ENCODE results near the gene CDC73. TPM values are rescaled to one million over a fixed set of nuclear protein-coding genes. Genes with fewer than 3 reads are reported as not detected.

CDC73 gene
- total and polyA plus RNA-seq, 7 experiments from 2014 or later, result 57.6 to 65.0 (median 59.2) TPM

DNA sequence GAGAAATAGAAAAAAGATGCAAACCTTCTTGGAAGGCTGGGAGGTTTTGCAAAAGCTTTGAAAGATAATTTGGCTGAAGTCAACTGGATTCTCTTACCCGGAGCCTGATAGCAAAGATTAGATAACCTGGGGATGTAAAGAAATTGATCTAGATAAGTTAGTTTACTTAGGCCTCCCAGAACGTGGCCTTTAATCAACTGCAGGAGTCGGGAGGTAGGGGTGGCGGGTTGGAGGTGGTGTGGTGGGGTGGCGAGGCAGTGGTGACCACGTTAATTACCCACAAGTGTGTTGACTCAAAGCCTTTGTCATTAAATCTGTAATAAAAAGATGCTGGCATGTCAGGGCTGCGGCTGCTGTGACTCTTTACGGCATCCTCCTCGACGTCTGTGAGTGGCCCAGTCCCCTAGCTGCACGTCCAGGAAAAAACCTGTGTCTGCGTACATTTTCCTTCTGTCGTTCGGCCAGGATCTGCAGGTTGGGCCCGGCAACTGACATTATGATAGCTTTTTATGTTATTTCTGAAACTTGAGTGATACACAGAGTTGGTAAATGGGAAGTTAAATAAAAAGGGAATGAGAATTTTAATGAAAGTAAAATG lies 115.6 kb downstream of the CDC73 start:
- Histone ChIP-seq H3K4me3 (ENCODE audit: low read length) (no peak overlapping the region), H3K27ac (ENCODE audit: low read depth, low read length) (no peak overlapping the region), H3K9me3 (ENCODE audit: control insufficient read depth in 2 of 3, low read length in 3 of 3) (no peaks in the 10 kb centered on the region), H3K36me3 (ENCODE audit: control insufficient read depth in 2 of 3, insufficient read depth in 3 of 3, low read length in 3 of 3) (peaks cover 0 to 17% (median 5%) of the 10 kb centered on the region in 3 experiments), H3K27me3 (ENCODE audit: control insufficient read depth in 2 of 2, insufficient read depth in 2 of 2, low read length in 2 of 2) (no peaks in the 10 kb centered on the region), H3K4me1 (ENCODE audit: control insufficient read depth in 2 of 2, insufficient read depth in 2 of 2, low read length in 2 of 2) (peaks cover 0 to 8% of the 10 kb centered on the region in 2 donors)
- peaks cover 0 to 23% (median 0%) of the 10 kb centered on the region in 11 donors for H3K9me3 Mint-ChIP-seq
- H3K4me1 Mint-ChIP-seq, result peaks cover 9 to 36% (median 33%) of the 10 kb centered on the region in 7 donors
- ChIA-PET POLR2A (interaction anchor here (0.6 kb wide), 1 partner anchor 17 kb away, joined by 8 read pairs; no protein-coding TSS in a partner anchor), CTCF (no interaction called here)
- peaks cover 19 to 70% (median 68%) of the 10 kb centered on the region in 5 donors for H3K36me3 Mint-ChIP-seq
- H3K4me3 Mint-ChIP-seq, result no peak overlapping the region
- no peak for ATAC-seq
- intact Hi-C loops (cut with micrococcal nuclease), result no loop called here
- DNase-seq, result no peak
- H3K27ac Mint-ChIP-seq, result no peak overlapping the region
- no peaks in the 10 kb centered on the region for H3K27me3 Mint-ChIP-seq

DNA sequence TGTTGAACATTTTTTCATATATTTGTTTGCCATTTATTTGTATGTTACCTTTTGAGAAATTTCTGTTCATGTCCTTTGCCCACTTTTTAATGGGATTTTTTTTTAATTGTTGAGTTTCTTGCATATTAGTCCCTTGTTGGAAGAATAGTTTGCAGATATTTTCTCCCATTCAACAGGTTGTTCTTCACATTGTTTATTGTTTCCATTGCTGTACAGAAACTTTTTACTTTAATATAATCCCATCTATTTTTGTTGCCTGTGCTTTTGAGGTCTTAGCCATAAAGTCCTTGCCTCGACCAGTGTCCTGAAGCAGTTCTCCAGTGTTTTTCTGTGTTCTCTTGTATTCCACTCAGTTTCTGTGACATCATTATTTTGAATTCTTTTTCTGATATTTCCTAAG lies 118.8 kb downstream of the CDC73 start:
- peaks cover 20 to 79% (median 67%) of the 10 kb centered on the region in 5 donors for H3K36me3 Mint-ChIP-seq

GRCh38 chr1:193241132-193241827 lies 119.4 kb downstream of the CDC73 start:
- Mint-ChIP-seq H3K27ac (peak overlapping the region in 7 of 9 donors; percentile 7 to 84 (median 39)), H3K36me3 (peaks cover 25 to 81% (median 67%) of the 10 kb centered on the region in 5 donors), H3K9me3 (peaks cover 0 to 26% (median 0%) of the 10 kb centered on the region in 11 donors), H3K27me3 (no peaks in the 10 kb centered on the region), H3K4me1 (peaks cover 9 to 41% (median 33%) of the 10 kb centered on the region in 7 donors), H3K4me3 (peak overlapping the region in 1 of 10 donors; percentile 66)
- ChIA-PET POLR2A (no interaction called here), CTCF (no interaction called here)
- peak; percentile 14 for ATAC-seq
- Histone ChIP-seq H3K4me1 (ENCODE audit: control insufficient read depth in 2 of 2, insufficient read depth in 2 of 2, low read length in 2 of 2) (peaks cover 0 to 8% of the 10 kb centered on the region in 2 donors), H3K27ac (ENCODE audit: low read depth, low read length) (no peak overlapping the region), H3K9me3 (ENCODE audit: control insufficient read depth in 2 of 3, low read length in 3 of 3) (no peaks in the 10 kb centered on the region), H3K36me3 (ENCODE audit: control insufficient read depth in 2 of 3, insufficient read depth in 3 of 3, low read length in 3 of 3) (peaks cover 0 to 17% (median under 1%) of the 10 kb centered on the region in 3 experiments), H3K27me3 (ENCODE audit: control insufficient read depth in 2 of 2, insufficient read depth in 2 of 2, low read length in 2 of 2) (no peaks in the 10 kb centered on the region), H3K4me3 (ENCODE audit: low read length) (no peak overlapping the region)
- no peak for DNase-seq
- intact Hi-C loops (cut with micrococcal nuclease), result loop anchor here in 1 of 2 donors (5.0 kb wide), 1 partner anchor 34 kb away; no protein-coding TSS in a partner anchor

More for the DNA sequence above, 118.8 kb downstream of the CDC73 start:
- Histone ChIP-seq H3K4me1 (ENCODE audit: control insufficient read depth in 2 of 2, insufficient read depth in 2 of 2, low read length in 2 of 2) (peaks cover 0 to 8% of the 10 kb centered on the region in 2 donors), H3K27ac (ENCODE audit: low read depth, low read length) (no peak overlapping the region), H3K27me3 (ENCODE audit: control insufficient read depth in 2 of 2, insufficient read depth in 2 of 2, low read length in 2 of 2) (no peaks in the 10 kb centered on the region), H3K9me3 (ENCODE audit: control insufficient read depth in 2 of 3, low read length in 3 of 3) (no peaks in the 10 kb centered on the region), H3K4me3 (ENCODE audit: low read length) (no peak overlapping the region), H3K36me3 (ENCODE audit: control insufficient read depth in 2 of 3, insufficient read depth in 3 of 3, low read length in 3 of 3) (peaks cover 0 to 17% (median 5%) of the 10 kb centered on the region in 3 experiments)
- intact Hi-C loops (cut with micrococcal nuclease), result loop anchor here in 1 of 2 donors (5.0 kb wide), 1 partner anchor 33 kb away; no protein-coding TSS in a partner anchor
- Mint-ChIP-seq H3K9me3 (peaks cover 0 to 26% (median 0%) of the 10 kb centered on the region in 11 donors), H3K4me3 (peak overlapping the region in 1 of 10 donors; percentile 66), H3K27me3 (no peaks in the 10 kb centered on the region), H3K4me1 (peaks cover 9 to 37% (median 33%) of the 10 kb centered on the region in 7 donors), H3K27ac (peak overlapping the region in 6 of 9 donors; percentile 24 to 84 (median 42))
- DNase-seq (no peak), ATAC-seq (no peak)
- ChIA-PET POLR2A (no interaction called here), CTCF (no interaction called here)

DNA sequence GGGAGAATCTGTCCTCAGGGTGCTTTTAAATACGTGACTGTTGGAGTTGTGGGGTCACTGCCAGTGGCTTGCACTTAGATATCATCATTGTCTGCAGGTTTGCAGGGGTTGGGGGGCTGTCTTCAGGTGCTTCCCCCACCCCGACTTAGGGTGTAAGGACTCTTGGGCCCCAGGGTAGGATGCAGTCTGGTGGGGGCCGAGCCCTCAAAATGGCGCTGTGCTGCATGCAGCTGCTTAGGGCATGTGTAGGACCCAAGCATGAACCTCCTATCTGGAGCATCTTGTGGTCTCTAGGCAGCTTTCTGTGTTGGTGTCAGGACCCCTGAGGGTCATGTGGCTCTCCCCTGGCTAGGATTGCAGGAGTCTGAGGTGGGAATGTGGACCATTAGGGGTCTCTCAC lies 120.2 kb downstream of the CDC73 start:
- ChIA-PET CTCF (no interaction called here), POLR2A (no interaction called here)
- H3K27ac Mint-ChIP-seq, result peak overlapping the region in 2 of 9 donors; percentile 11 to 38
- no peak overlapping the region for H3K4me3 Mint-ChIP-seq
- intact Hi-C loops (cut with micrococcal nuclease), result loop anchor here in 1 of 2 donors (5.0 kb wide), 1 partner anchor 35 kb away; no protein-coding TSS in a partner anchor
- Histone ChIP-seq H3K27me3 (ENCODE audit: control insufficient read depth in 2 of 2, insufficient read depth in 2 of 2, low read length in 2 of 2) (no peaks in the 10 kb centered on the region), H3K9me3 (ENCODE audit: control insufficient read depth in 2 of 3, low read length in 3 of 3) (no peaks in the 10 kb centered on the region), H3K4me1 (ENCODE audit: control insufficient read depth in 2 of 2, insufficient read depth in 2 of 2, low read length in 2 of 2) (peaks cover 0 to 8% of the 10 kb centered on the region in 2 donors), H3K4me3 (ENCODE audit: low read length) (no peak overlapping the region), H3K27ac (ENCODE audit: low read depth, low read length) (no peak overlapping the region), H3K36me3 (ENCODE audit: control insufficient read depth in 2 of 3, insufficient read depth in 3 of 3, low read length in 3 of 3) (peaks cover 0 to 19% (median 0%) of the 10 kb centered on the region in 3 experiments)
- DNase-seq (no peak), ATAC-seq (no peak)
- H3K27me3 Mint-ChIP-seq, result no peaks in the 10 kb centered on the region
- H3K4me1 Mint-ChIP-seq, result peaks cover 9 to 42% (median 33%) of the 10 kb centered on the region in 7 donors
- H3K9me3 Mint-ChIP-seq, result peaks cover 0 to 26% (median 0%) of the 10 kb centered on the region in 11 donors
- peaks cover 29 to 84% (median 71%) of the 10 kb centered on the region in 5 donors for H3K36me3 Mint-ChIP-seq

DNA sequence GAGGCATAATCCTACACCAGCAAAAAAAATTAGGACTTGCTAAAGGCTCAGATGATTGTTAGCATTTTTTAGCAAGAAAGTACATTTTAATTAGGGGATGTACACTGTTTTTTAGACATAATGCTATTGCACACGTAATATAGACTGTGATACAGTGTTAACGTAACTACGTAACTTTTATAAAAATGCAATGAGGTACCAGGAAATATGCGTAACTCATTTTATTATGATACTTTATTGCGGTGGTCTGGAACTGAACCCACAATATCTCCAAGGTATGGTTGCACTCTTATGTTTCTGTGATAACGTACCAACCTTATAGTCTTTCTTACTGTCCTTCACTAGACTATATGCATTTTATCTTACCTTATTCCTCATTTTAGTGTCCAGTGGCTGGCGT lies 127.4 kb downstream of the CDC73 start:
- Mint-ChIP-seq H3K4me1 (peaks cover 0 to 10% (median 0%) of the 10 kb centered on the region in 7 donors), H3K36me3 (peaks cover 30 to 60% (median 53%) of the 10 kb centered on the region in 5 donors), H3K27me3 (no peaks in the 10 kb centered on the region), H3K9me3 (peaks cover 0 to 19% (median 2%) of the 10 kb centered on the region in 11 donors), H3K4me3 (no peak overlapping the region), H3K27ac (peak overlapping the region in 1 of 9 donors; percentile 14)
- Histone ChIP-seq H3K36me3 (ENCODE audit: control insufficient read depth in 2 of 3, insufficient read depth in 3 of 3, low read length in 3 of 3) (peaks cover 0 to 27% (median 6%) of the 10 kb centered on the region in 3 experiments), H3K27me3 (ENCODE audit: control insufficient read depth in 2 of 2, insufficient read depth in 2 of 2, low read length in 2 of 2) (no peaks in the 10 kb centered on the region), H3K4me3 (ENCODE audit: low read length) (no peak overlapping the region), H3K27ac (ENCODE audit: low read depth, low read length) (no peak overlapping the region), H3K4me1 (ENCODE audit: control insufficient read depth in 2 of 2, insufficient read depth in 2 of 2, low read length in 2 of 2) (no peaks in the 10 kb centered on the region), H3K9me3 (ENCODE audit: control insufficient read depth in 2 of 3, low read length in 3 of 3) (no peaks in the 10 kb centered on the region)
- intact Hi-C loops (cut with micrococcal nuclease), result no loop called here
- ChIA-PET CTCF (no interaction called here), POLR2A (no interaction called here)
- ATAC-seq (no peak), DNase-seq (no peak)

GRCh38 chr1:193251950-193252349 lies 130.1 kb downstream of the CDC73 start:
- Histone ChIP-seq H3K9me3 (ENCODE audit: control insufficient read depth in 2 of 3, low read length in 3 of 3) (no peaks in the 10 kb centered on the region), H3K27ac (ENCODE audit: low read depth, low read length) (no peak overlapping the region), H3K27me3 (ENCODE audit: control insufficient read depth in 2 of 2, insufficient read depth in 2 of 2, low read length in 2 of 2) (no peaks in the 10 kb centered on the region), H3K36me3 (ENCODE audit: control insufficient read depth in 2 of 3, insufficient read depth in 3 of 3, low read length in 3 of 3) (peaks cover 0 to 25% (median 6%) of the 10 kb centered on the region in 3 experiments), H3K4me1 (ENCODE audit: control insufficient read depth in 2 of 2, insufficient read depth in 2 of 2, low read length in 2 of 2) (no peaks in the 10 kb centered on the region), H3K4me3 (ENCODE audit: low read length) (no peak overlapping the region)
- POLR2A ChIA-PET, result no interaction called here
- DNase-seq (no peak), ATAC-seq (no peak)
- H3K9me3 Mint-ChIP-seq, result peaks cover 0 to 14% (median 3%) of the 10 kb centered on the region in 11 donors
- H3K27ac Mint-ChIP-seq, result no peak overlapping the region
- peaks cover 15 to 35% (median 28%) of the 10 kb centered on the region in 5 donors for H3K36me3 Mint-ChIP-seq
- CTCF ChIA-PET, result no interaction called here
- H3K4me3 Mint-ChIP-seq, result no peak overlapping the region
- H3K27me3 Mint-ChIP-seq, result no peaks in the 10 kb centered on the region
- intact Hi-C loops (cut with micrococcal nuclease), result loop anchor here in 1 of 2 donors (10.0 kb wide), 1 partner anchor 503 kb away; no protein-coding TSS in a partner anchor
- peaks cover 0 to 6% (median 0%) of the 10 kb centered on the region in 7 donors for H3K4me1 Mint-ChIP-seq
